BJ (cell line): ENCODE results near the gene LRRC8A. TPM values are rescaled to one million over a fixed set of nuclear protein-coding genes. Genes with fewer than 3 reads are reported as not detected.

Experiments
- CTCF ChIA-PET: fragments of 350-600 bp; formaldehyde crosslinking; extraction: SDS; loops from one replicate; lab custom pipeline; 2021; ENCODE audit warnings: antibody characterized with exemption, inconsistent platforms; lab: Yijun Ruan, JAX
- POLR2A ChIA-PET: fragments of 300-600 bp; sonication (Branson Sonifier 250); formaldehyde crosslinking; extraction: SDS; loops from one replicate; lab custom pipeline; 2021; ENCODE audit warnings: antibody characterized with exemption; lab: Charles Lee
- DNase-seq: peaks from one replicate; pipeline ENCODE4 v3.0.0-alpha.2; 2011; ENCODE audit warnings: low read depth
- H3K27me3 ChIP-seq: 2 replicates; pipeline ENCODE4 v1.6.0; 2011; ENCODE audit warnings: low read length; ENCODE audit not compliant: control insufficient read depth, insufficient read depth
- H3K36me3 ChIP-seq: 2 replicates; pipeline ENCODE4 v1.5.1; 2011; ENCODE audit warnings: low read length; ENCODE audit not compliant: control insufficient read depth, insufficient read depth
- H3K4me3 ChIP-seq: 2 replicates; pipeline ENCODE4 v1.5.1; 2011; ENCODE audit warnings: low read depth, mild to moderate bottlenecking, control low read depth, low read length
- polyA minus RNA-seq: library from RNA; depleted of rRNA, polyadenylated mRNA; stranded (reverse); fragments of >200 nt; gene quantifications from 2 replicates; pipeline ENCODE4 v1.2.3, GENCODE V29; 2011; rRNA and poly(A)+ RNA removed
- polyA plus RNA-seq: library from polyadenylated mRNA; depleted of rRNA; stranded (reverse); fragments of >200 nt; gene quantifications from 2 replicates; pipeline ENCODE4 v1.2.3, GENCODE V29; 2011; rRNA removed
- TF ChIP-seq, protein P1 (sequence below): IDR thresholded peaks from 2 replicates; pipeline ENCODE4 v1.5.1; 2011; ENCODE audit warnings: low read depth, mild to moderate bottlenecking, control low read depth, inconsistent platforms, low read length, moderate library complexity; ENCODE audit not compliant: insufficient read depth

LRRC8A gene
- 29.6 and 56.2 TPM in 2 replicates for polyA plus RNA-seq
- 38.4 and 42.7 TPM in 2 replicates for polyA minus RNA-seq

DNA sequence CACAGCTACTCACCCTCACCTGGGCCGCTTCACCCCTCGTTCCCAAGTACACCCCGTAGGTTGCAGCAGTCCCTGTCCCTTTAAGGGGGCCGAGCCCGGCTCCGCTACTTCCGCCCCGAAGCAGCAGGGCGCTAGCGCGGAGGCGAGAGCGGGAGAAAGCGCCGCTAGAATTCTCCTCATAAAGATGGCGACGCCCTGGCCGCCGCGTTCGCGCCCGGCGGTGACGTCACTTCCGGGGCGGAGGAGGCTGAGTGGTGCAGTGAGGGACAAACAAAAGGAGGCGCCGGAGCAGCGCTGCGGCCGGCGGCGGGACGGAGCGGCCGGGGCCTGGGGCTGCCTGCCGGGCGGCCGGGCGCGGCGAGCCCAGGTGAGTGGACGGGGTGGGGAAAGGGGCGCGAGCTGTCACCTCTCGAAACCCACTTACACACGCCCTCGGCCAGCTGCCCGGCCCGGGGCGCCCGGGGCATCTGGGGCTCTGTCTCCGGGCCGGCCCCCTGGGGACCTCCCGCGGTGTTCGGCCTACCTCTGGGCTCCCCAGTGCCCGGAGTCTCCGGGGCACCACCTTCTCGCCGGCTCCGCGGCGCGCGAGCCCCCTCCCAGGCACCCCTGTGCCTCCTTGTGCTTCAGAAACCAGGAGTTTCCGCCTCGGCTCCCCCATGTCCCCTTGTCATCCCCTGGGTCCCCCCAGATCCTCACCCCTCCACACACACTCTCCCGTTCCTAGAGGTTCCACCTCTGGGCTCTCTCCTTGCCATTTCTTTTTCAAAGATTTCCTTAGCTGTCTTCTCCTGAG is at the start of gene LRRC8A, which contains the start of gene KYAT1:
TSS of gene LRRC8A (plus strand) at position 250 of the 793 bp plus-strand sequence. CDS start 25,032 bp downstream, outside the sequence.
TSS of gene KYAT1 (minus strand) at position 67 of the 793 bp plus-strand sequence. CDS start 36,545 bp downstream, outside the sequence.
- Histone ChIP-seq H3K4me3 (peak within 1 kb of the TSS; percentile 85), H3K36me3 (peaks cover 7% of the 10 kb centered on the region), H3K27me3 (no peaks in the 10 kb centered on the region)
- TF ChIP-seq, protein P1, sequence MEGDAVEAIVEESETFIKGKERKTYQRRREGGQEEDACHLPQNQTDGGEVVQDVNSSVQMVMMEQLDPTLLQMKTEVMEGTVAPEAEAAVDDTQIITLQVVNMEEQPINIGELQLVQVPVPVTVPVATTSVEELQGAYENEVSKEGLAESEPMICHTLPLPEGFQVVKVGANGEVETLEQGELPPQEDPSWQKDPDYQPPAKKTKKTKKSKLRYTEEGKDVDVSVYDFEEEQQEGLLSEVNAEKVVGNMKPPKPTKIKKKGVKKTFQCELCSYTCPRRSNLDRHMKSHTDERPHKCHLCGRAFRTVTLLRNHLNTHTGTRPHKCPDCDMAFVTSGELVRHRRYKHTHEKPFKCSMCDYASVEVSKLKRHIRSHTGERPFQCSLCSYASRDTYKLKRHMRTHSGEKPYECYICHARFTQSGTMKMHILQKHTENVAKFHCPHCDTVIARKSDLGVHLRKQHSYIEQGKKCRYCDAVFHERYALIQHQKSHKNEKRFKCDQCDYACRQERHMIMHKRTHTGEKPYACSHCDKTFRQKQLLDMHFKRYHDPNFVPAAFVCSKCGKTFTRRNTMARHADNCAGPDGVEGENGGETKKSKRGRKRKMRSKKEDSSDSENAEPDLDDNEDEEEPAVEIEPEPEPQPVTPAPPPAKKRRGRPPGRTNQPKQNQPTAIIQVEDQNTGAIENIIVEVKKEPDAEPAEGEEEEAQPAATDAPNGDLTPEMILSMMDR: no peak
- peak; percentile 70 for DNase-seq
- CTCF ChIA-PET: interaction anchor here (0.8 to 3.5 kb wide), 4 partner anchors 11 to 46 kb away, joined by 3 to 14 read pairs (median 4); partner anchors contain the start of gene PHYHD1
- POLR2A ChIA-PET: no interaction called here

DNA sequence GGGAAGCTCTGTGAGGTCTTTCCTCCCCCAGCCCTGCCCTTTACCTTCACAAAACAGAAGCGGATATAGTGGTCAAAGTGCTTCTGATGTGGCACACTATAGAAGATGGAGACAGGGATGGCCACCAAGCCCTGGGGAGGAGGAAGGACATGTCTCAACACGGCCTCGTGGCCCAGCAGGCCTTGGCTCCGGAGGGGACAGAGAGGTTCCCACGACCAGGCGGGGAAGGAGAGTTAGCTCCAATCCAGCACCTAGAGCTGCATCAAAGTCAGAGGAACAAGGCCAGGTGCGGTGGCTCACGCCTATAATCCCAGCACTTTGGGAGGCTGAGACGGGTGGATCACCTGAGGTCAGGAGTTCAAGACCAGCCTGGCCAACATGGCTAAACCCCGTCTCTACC is 48.2 kb upstream of the LRRC8A start:
- CTCF ChIA-PET: interaction anchor here (0.7 to 1.3 kb wide), 2 partner anchors 15 to 95 kb away, joined by 3 to 6 read pairs; partner anchors contain the start of gene ENDOG
- TF ChIP-seq, protein P1: no peak

DNA sequence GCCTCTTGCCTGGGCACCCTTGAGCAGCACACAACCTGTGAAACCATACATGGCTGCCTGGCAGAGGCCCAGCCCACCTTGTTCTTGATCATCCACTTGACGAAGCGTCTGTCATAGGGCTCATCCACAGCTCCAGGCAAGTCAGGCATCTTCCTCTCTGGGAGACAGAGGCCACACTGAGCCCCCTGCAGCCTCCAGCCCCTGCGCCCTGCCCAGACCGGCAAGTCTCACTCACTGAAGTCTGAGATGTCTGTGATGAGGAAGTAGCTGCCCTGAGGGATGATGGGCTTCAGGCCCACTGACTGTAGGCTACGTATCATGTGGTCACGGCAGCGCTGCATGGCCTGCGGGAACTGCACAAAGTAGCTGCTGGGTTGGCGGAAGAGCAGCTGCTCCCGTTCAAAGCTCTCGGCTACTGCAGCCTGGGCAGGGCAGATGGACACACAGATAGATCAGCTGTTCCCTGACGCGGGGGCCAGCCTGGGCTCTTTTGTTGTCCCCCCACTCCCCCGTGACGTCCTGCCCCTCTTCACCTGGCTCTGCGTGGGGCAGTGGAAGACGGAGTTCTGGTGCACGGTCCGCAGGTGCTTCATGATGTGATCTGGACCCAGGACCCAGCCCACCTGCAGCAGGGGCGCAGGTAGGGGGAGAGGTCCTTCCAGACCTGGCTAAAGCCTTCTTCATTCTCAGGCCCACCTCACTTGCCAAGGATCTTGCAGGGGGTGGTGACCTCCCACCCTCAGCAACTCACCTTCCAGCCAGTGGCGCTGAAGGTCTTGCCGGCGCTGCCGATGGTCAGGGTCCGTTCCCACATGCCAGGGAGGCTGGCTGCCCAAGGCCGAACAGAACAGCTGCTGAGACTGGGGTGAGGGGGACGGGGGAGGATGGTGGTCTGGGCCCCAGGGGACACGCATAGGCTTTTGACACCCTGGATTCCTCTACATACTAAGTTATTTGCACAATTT is 46.4 kb upstream of the LRRC8A start:
- TF ChIP-seq, protein P1: no peak
- ChIA-PET CTCF (no interaction called here), POLR2A (no interaction called here)
- Histone ChIP-seq H3K27me3 (no peaks in the 10 kb centered on the region), H3K4me3 (no peak overlapping the region), H3K36me3 (peaks cover 5% of the 10 kb centered on the region)
- no peak for DNase-seq

More for the DNA sequence above, 48.2 kb upstream of the LRRC8A start:
- Histone ChIP-seq H3K4me3 (no peak overlapping the region), H3K36me3 (peaks cover 5% of the 10 kb centered on the region), H3K27me3 (no peaks in the 10 kb centered on the region)
- DNase-seq: no peak
- POLR2A ChIA-PET: no interaction called here

DNA sequence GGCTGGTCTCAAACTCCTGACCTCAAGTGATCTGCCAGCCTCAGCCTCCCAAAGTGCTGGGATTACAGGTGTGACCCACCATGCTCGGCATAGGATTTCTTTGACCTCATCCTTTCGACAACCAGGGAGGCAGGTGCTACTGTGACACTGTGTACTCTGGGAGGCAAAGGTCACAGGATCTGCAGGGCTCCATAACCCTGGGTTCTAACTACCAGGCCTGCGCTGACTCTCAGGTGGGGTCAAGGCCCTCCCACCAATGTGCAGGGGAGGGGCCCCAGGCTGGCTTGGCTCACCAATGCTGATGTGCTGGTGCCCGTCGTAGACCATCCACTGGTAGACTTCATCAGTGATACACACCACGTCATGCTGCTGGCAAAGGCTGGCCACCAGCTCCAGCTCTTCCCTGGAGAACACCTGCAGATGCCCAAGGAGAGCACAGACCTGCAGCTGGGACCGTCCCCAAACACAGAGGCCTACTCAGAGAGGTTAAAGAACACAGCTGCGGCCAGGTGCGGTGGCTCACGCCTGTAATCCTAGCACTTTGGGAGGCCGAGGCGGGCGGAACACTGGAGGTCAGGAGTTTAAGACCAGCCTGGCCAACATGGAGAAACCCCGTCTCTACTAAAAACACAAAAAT is 45.3 kb upstream of the LRRC8A start:
- H3K4me3 ChIP-seq: no peak overlapping the region
- H3K27me3 ChIP-seq: no peaks in the 10 kb centered on the region
- peaks cover 5% of the 10 kb centered on the region for H3K36me3 ChIP-seq
- DNase-seq: no peak
- ChIA-PET POLR2A (no interaction called here), CTCF (no interaction called here)
- TF ChIP-seq, protein P1: no peak
